GM12878 (cell line): ENCODE measurements around the gene SLC35F2. TPM values are rescaled to one million over a fixed set of nuclear protein-coding genes. Genes with fewer than 3 reads are reported as not detected.
A peak's percentile ranks its signal among the peaks of the same experiment; 100 is the strongest.
"Not testable (repeated sequence)": the region's sequence is repeated elsewhere in the genome, so short reads cannot be mapped to it uniquely, and the experiment has no call there.

Experiments used
- ATAC-seq: fragments of 200-7000 bp; cut with Tn5 transposase; 3 replicates; pipeline ENCODE4 v1.9.1; 2020; ENCODE audit warnings: mild to moderate bottlenecking, moderate library complexity
- BruUV-seq: library from RNA; stranded (reverse); fragments of 400-500 nt; replicated peaks from 2 replicates; lab custom pipeline; 2021; lab: Mats Ljungman, UMichigan
- CTCF ChIA-PET: fragments of 300-600 bp; sonication (Branson Sonifier 250); formaldehyde crosslinking; extraction: SDS; loops from one replicate; lab custom pipeline; 2021; ENCODE audit warnings: inconsistent platforms; lab: Yijun Ruan, JAX
- POLR2A ChIA-PET: fragments of 350-600 bp; formaldehyde crosslinking; extraction: SDS; loops from one replicate; lab custom pipeline; 2021; ENCODE audit warnings: inconsistent platforms; lab: Charles Lee
- RAD21 ChIA-PET: fragments of 300-600 bp; sonication (Branson Sonifier 250); formaldehyde crosslinking; loops from one replicate; lab custom pipeline; 2023; ENCODE audit warnings: antibody characterized with exemption; ENCODE audit not compliant: unreplicated experiment; lab: Charles Lee
- SMC1A ChIA-PET: fragments of 300-600 bp; sonication (Branson Sonifier 250); formaldehyde crosslinking; loops from one replicate; lab custom pipeline; 2023; ENCODE audit not compliant: unreplicated experiment, uncharacterized antibody; lab: Charles Lee
- DNase-seq: peaks from one replicate; pipeline ENCODE4 v3.0.0-alpha.2; 2011; ENCODE audit warnings: low read depth, low spot score
- FAIRE-seq: peaks from 3 replicates; lab custom pipeline; 2011; peaks lifted over from hg19 to GRCh38; lab: Jason Lieb, UNC
- H2AFZ ChIP-seq: 2 replicates; pipeline ENCODE4 v1.6.0; 2011; ENCODE audit warnings: low read depth, low read length, control low read depth; ENCODE audit not compliant: control insufficient read depth
- H3K27ac ChIP-seq: 2 replicates; pipeline ENCODE4 v1.5.1; 2011; ENCODE audit warnings: control low read depth; ENCODE audit not compliant: control insufficient read depth, insufficient read depth
- H3K27me3 ChIP-seq, 2 experiments: replicated peaks in 1 of 2; 2 replicates each; pipeline versions ENCODE4 v1.6.0 to v1.6.1; 2011; ENCODE audit warnings: low read length in 1 of 2; ENCODE audit not compliant: control insufficient read depth in 2 of 2, insufficient read depth in 2 of 2
- H3K36me3 ChIP-seq, 2 experiments: 2 replicates each; pipeline ENCODE4 v1.5.1; 2011; ENCODE audit warnings: low read length in 1 of 2; ENCODE audit not compliant: control insufficient read depth in 2 of 2, insufficient read depth in 2 of 2
- H3K4me1 ChIP-seq: 2 replicates; pipeline ENCODE4 v1.6.1; 2011; ENCODE audit warnings: mild to moderate bottlenecking, low read length, moderate library complexity, mixed read lengths; ENCODE audit not compliant: control insufficient read depth, insufficient read depth
- H3K4me2 ChIP-seq: 2 replicates; pipeline ENCODE4 v1.6.0; 2011; ENCODE audit warnings: control low read depth; ENCODE audit not compliant: control insufficient read depth, insufficient read depth
- H3K4me3 ChIP-seq: fragments of 200-600 bp; sonication (generic); 2 replicates; pipeline ENCODE4 v1.5.1; 2016
- H3K79me2 ChIP-seq: 2 replicates; pipeline ENCODE4 v1.6.0; 2011; ENCODE audit warnings: low read length; ENCODE audit not compliant: control insufficient read depth, insufficient read depth
- H3K9ac ChIP-seq: 2 replicates; pipeline ENCODE4 v1.8.0; 2011; ENCODE audit warnings: low read length, control low read depth, mixed read lengths; ENCODE audit not compliant: control insufficient read depth, insufficient read depth
- H3K9me3 ChIP-seq: replicated peaks from 3 replicates; pipeline ENCODE4 v1.5.1; 2011; ENCODE audit warnings: mild to moderate bottlenecking, low read length; ENCODE audit not compliant: control insufficient read depth, insufficient read depth
- H4K20me1 ChIP-seq: 2 replicates; pipeline ENCODE4 v1.6.0; 2011; ENCODE audit not compliant: control insufficient read depth, insufficient read depth
- SRF ChIP-seq, 2 experiments: IDR thresholded peaks; 2 replicates each; pipeline ENCODE4 v1.6.1; 2011; ENCODE audit warnings: low read depth in 2 of 2, low read length in 2 of 2, mild to moderate bottlenecking in 1 of 2, moderate library complexity in 1 of 2
- TCF12 ChIP-seq: IDR thresholded peaks from 2 replicates; pipeline ENCODE4 v1.6.1; 2011; ENCODE audit warnings: low read depth, mild to moderate bottlenecking, low read length
- WGBS: methylation state at CpG from one replicate; pipeline ENCODE4 v1.1.6; 2016; ENCODE audit warnings: low lambda C conversion rate; ENCODE audit not compliant: insufficient replicate concordance, insufficient coverage; ENCODE audit errors: missing lambda C conversion rate; 5-methylcytosine and 5-hydroxymethylcytosine counted together
- in situ Hi-C: fragments of 300-500 bp; cut with MboI; formaldehyde crosslinking; loops from 9 replicates; pipeline ENCODE4 v1.14.3; 2018; ENCODE audit warnings: mixed read lengths
- intact Hi-C: fragments of 100-400 bp; cut with micrococcal nuclease; formaldehyde crosslinking; loops from one replicate; pipeline ENCODE4 v1.14.2; 2022; ENCODE audit not compliant: unreplicated experiment
- polyA plus RNA-seq, 11 experiments: library from polyadenylated mRNA; depleted of rRNA in 4 of 11; unstranded in 6 of 11; stranded (reverse) in 5 of 11; fragments of >200 nt; fragmentation: Nextera tagmentation in 4 of 11; fragmentation: Illumina TruSeq in 1 of 11; extraction: Ambion mirVana in 4 of 11; extraction: Trizol in 1 of 11; gene quantifications; 1 replicate in 1 of 11; 2 replicates in 10 of 11; pipeline versions ENCODE4 v1.2.1 to v1.2.3, GENCODE V29; 2011 to 2016; ENCODE audit warnings: inconsistent platforms in 2 of 11, missing spikeins in 2 of 11, low read depth in 1 of 11
- total RNA-seq, 4 experiments: library from RNA; depleted of rRNA in 3 of 4; stranded (reverse); fragments of >200 nt in 3 of 4; fragmentation: Illumina TruSeq in 1 of 4; extraction: Trizol in 1 of 4; gene quantifications; 2 replicates each; pipeline versions ENCODE4 v1.2.1 to v1.2.3, GENCODE V29; 2013 to 2021

SLC35F2 gene
- total and polyA plus RNA-seq, 10 of the 15 experiments (the other 5 are each of a cell fraction or from before 2014, with no cell fraction given), result 15.2 to 48.8 (median 40.1) TPM

DNA sequence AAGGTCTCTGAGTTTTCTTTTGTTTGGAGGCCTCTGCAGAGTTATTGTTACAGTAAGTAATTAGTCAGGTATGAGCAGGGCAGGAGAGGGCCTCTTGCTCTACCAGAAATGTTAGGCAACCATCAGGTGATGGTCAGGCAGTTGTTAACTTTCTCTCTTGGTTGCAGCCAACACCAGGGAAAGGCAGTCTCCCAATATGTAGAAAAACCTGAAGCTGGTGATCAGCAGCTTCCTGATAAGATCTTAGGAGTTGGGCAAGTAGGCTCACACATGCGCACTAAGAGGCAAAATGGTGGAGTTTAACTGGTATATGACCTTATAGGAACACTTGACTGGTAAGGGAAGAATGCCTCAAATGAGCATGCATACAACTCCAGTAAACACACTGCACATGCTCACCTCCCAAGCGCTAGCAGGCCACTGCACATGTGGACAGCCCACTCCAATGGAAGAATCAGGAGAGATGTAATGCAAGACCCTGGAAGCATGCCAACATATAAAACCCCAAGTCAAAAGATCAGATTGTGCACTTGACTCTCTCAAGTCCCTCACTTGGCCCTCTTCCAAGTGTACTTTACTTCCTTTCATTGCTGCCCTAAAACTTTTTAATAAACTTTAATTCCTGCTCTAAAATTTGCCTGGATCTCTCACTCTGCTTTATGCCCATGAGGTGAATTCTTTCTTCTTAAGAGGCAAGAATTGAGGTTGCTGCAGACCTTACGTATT lies 23.7 kb upstream of the SLC35F2 start:
- POLR2A ChIA-PET, result interaction anchor here (0.6 kb wide), 1 partner anchor 849 kb away, joined by 3 read pairs; no protein-coding TSS in a partner anchor
- intact Hi-C loops, result no loop called here
- in situ Hi-C loops, result no loop called here

DNA sequence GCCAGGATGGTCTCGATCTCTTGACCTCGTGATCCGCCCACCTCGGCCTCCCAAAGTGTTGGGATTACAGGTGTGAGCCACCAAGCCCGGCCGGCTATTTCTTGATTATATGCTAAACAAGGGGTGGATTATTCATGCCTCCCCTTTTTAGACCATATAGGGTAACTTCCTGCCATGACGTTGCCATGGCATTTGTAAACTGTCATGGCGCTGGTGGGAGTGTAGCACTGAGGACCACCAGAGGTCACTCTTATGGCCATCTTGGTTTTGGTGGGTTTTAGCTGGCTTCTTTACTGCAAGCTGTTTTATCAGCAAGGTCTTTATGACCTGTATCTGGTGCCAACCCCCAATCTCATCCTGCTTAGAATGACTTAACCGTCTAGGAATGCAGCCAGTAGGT lies 22.9 kb upstream of the SLC35F2 start:
- in situ Hi-C loops, H3K4me3 ChIP-seq, H3K36me3 ChIP-seq, FAIRE-seq, H3K9ac ChIP-seq, RAD21 ChIA-PET, H3K27ac ChIP-seq, H3K4me1 ChIP-seq, POLR2A ChIA-PET, intact Hi-C loops, ATAC-seq, H3K4me2 ChIP-seq, H3K9me3 ChIP-seq, DNase-seq, H3K79me2 ChIP-seq, BruUV-seq, H2AFZ ChIP-seq, H3K27me3 ChIP-seq, H4K20me1 ChIP-seq: not testable (repeated sequence)
- 0 out of 4 replicates have a peak, but pooled peaks of 1 of the 2 experiments have one; percentile 22 for TF ChIP-seq SRF (IDR thresholded peaks at IDR 0.05; ENCODE audit: low read depth in 2 of 2, low read length in 2 of 2)
- ChIA-PET CTCF (interaction anchor here (0.6 to 1.0 kb wide), 2 partner anchors 18 to 315 kb away, joined by 3 to 4 read pairs; no protein-coding TSS in a partner anchor), SMC1A (interaction anchor here (0.6 kb wide), 1 partner anchor 440 kb away, joined by 3 read pairs; no protein-coding TSS in a partner anchor)
- WGBS, result 50% methylated on average over 9 of the region's 9 CpGs

More for the DNA sequence above, 23.7 kb upstream of the SLC35F2 start:
- FAIRE-seq (no peak), ATAC-seq (no peak)
- TF ChIP-seq TCF12, result no peak
- TF ChIP-seq, all 136 proteins: peak for 0
- SMC1A ChIA-PET, result interaction anchor here (1.3 kb wide), 1 partner anchor 17 kb away, joined by 3 read pairs; no protein-coding TSS in a partner anchor
- DNase-seq, result no peak
- WGBS, result 90% methylated on average over 3 of the region's 3 CpGs
- Histone ChIP-seq H3K4me3 (no peak overlapping the region), H3K36me3 (no peaks in the 10 kb centered on the region), H3K27me3 (no peaks in the 10 kb centered on the region), H3K27ac (no peak overlapping the region), H4K20me1 (no peaks in the 10 kb centered on the region), H3K9ac (no peak overlapping the region), H2AFZ (no peak overlapping the region), H3K9me3 (no peaks in the 10 kb centered on the region), H3K79me2 (no peaks in the 10 kb centered on the region), H3K4me1 (no peaks in the 10 kb centered on the region), H3K4me2 (no peak overlapping the region)
- BruUV-seq, result no TSS peak
- CTCF ChIA-PET, result interaction anchor here (1.0 kb wide), 1 partner anchor 18 kb away, joined by 4 read pairs; no protein-coding TSS in a partner anchor
- RAD21 ChIA-PET, result no interaction called here
